Parietal lobe (tissue), 2 donors: Measurements from ENCODE around the gene LIMS4. TPM values are rescaled to one million over a fixed set of nuclear protein-coding genes. Genes with fewer than 3 reads are reported as not detected.

ENCODE experiments used
- small RNA-seq: library from RNA; depleted of rRNA; stranded (forward); fragments of <200 nt; gene quantifications from one replicate; pipeline ENCODE3, GENCODE V24; 2014; ENCODE audit warnings: low replicate concordance
- total RNA-seq: library from RNA; depleted of rRNA; stranded (reverse); fragments of >200 nt; gene quantifications from one replicate; pipeline ENCODE4 v1.2.3, GENCODE V29; 2014

The LIMS4 gene
- total RNA-seq = 0.94 TPM

GRCh38 chr2:110472171-110473058 lies at the start of gene LIMS4:
Gene LIMS4, minus strand, starts transcription at chr2:110472816. Its CDS starts 38 bp downstream, at chr2:110472778.

Small RNAs within 50 kb of the gene (small RNA-seq; reads per million reads assigned to genes)
- gene AC108938.1 = not detected

Other genes starting within 250 kb of the LIMS4 start
- gene RGPD6, start 104.4 kb upstream of the LIMS4 start, total RNA-seq = 158 TPM
- gene BUB1, start 205.2 kb upstream of the LIMS4 start, total RNA-seq = 16.6 TPM